B cell (primary cell): ENCODE results near the gene NTNG1.

Experiments used
- EZH2 ChIP-seq: IDR thresholded peaks from 2 replicates; pipeline ENCODE4 v1.6.1; 2012; ENCODE audit warnings: borderline replicate concordance, low read depth, mild to moderate bottlenecking, moderate library complexity, low read length; ENCODE audit not compliant: insufficient read depth, poor library complexity, severe bottlenecking
- TF ChIP-seq, protein P1 (sequence below): fragments of 200-600 bp; IDR thresholded peaks from one replicate; pipeline ENCODE4 v1.8.0; 2022; ENCODE audit warnings: antibody characterized with exemption, mild to moderate bottlenecking

DNA sequence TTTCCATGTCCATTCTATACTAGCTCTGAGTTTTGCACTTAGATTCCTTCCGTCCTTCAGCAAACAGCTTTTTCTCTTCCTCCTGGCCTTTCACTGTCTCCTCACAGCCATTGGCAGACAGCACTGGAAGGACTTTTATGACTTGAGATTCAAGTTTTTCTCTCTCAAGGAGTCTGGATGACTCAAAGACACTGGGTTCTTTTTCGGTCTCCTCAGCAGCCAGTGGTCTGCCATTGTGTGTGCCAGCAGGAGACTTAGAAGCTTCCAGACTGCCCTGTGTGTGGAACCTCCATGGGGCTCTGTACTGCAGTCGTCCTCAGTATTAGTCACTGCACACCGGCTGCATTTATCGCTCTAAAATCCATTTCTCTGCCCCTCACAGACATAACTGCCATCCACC is 30.5 kb downstream of the NTNG1 start:
- TF ChIP-seq, protein P1, sequence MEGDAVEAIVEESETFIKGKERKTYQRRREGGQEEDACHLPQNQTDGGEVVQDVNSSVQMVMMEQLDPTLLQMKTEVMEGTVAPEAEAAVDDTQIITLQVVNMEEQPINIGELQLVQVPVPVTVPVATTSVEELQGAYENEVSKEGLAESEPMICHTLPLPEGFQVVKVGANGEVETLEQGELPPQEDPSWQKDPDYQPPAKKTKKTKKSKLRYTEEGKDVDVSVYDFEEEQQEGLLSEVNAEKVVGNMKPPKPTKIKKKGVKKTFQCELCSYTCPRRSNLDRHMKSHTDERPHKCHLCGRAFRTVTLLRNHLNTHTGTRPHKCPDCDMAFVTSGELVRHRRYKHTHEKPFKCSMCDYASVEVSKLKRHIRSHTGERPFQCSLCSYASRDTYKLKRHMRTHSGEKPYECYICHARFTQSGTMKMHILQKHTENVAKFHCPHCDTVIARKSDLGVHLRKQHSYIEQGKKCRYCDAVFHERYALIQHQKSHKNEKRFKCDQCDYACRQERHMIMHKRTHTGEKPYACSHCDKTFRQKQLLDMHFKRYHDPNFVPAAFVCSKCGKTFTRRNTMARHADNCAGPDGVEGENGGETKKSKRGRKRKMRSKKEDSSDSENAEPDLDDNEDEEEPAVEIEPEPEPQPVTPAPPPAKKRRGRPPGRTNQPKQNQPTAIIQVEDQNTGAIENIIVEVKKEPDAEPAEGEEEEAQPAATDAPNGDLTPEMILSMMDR, result no peak
- TF ChIP-seq EZH2, result no peak
